GM23248 (cell line): ENCODE data around the gene EXOC1L. TPM values are rescaled to one million over a fixed set of nuclear protein-coding genes. Genes with fewer than 3 reads are reported as not detected.

ENCODE experiments used
- DNase-seq: peaks from one replicate; pipeline ENCODE4 v3.0.0-alpha.2; 2015
- H2AFZ ChIP-seq: fragments of 200-600 bp; sonication (generic); 2 replicates; pipeline ENCODE4 v1.6.1; 2016; ENCODE audit warnings: antibody characterized with exemption
- H3F3A ChIP-seq: fragments of 200-600 bp; sonication (generic); 2 replicates; pipeline ENCODE4 v1.6.1; 2016; ENCODE audit warnings: mild to moderate bottlenecking, antibody characterized with exemption, mixed run types; ENCODE audit not compliant: insufficient read depth
- H3K27ac ChIP-seq: fragments of 200-600 bp; sonication (generic); 2 replicates; pipeline ENCODE4 v1.5.1; 2016; ENCODE audit warnings: mild to moderate bottlenecking
- H3K27me3 ChIP-seq: fragments of 200-600 bp; sonication (generic); replicated peaks from 2 replicates; pipeline ENCODE4 v1.6.1; 2016; ENCODE audit warnings: mild to moderate bottlenecking; ENCODE audit not compliant: insufficient read depth
- H3K36me3 ChIP-seq: fragments of 200-600 bp; sonication (generic); 2 replicates; pipeline ENCODE4 v1.6.1; 2016; ENCODE audit warnings: low read depth, mild to moderate bottlenecking
- H3K4me1 ChIP-seq: fragments of 200-600 bp; sonication (generic); 2 replicates; pipeline ENCODE4 v1.6.1; 2016; ENCODE audit warnings: mild to moderate bottlenecking; ENCODE audit not compliant: insufficient read depth
- H3K4me2 ChIP-seq: fragments of 200-600 bp; sonication (generic); one replicate; pipeline ENCODE4 v1.6.1; 2016; ENCODE audit warnings: mild to moderate bottlenecking; ENCODE audit not compliant: unreplicated experiment
- H3K4me3 ChIP-seq: fragments of 200-600 bp; sonication (generic); 2 replicates; pipeline ENCODE4 v1.5.1; 2016; ENCODE audit warnings: mild to moderate bottlenecking
- H3K79me2 ChIP-seq: fragments of 200-600 bp; sonication (generic); 2 replicates; pipeline ENCODE4 v1.6.1; 2016; ENCODE audit warnings: mild to moderate bottlenecking; ENCODE audit not compliant: insufficient read depth
- H3K9ac ChIP-seq: fragments of 200-600 bp; sonication (generic); 2 replicates; pipeline ENCODE4 v1.6.1; 2016; ENCODE audit warnings: mild to moderate bottlenecking
- H3K9me2 ChIP-seq: fragments of 200-600 bp; sonication (generic); 2 replicates; pipeline ENCODE4 v1.6.1; 2016; ENCODE audit warnings: mixed run types, mild to moderate bottlenecking, moderate library complexity; ENCODE audit not compliant: insufficient read depth
- H3K9me3 ChIP-seq: fragments of 200-600 bp; sonication (generic); one replicate; pipeline ENCODE4 v1.6.1; 2017; ENCODE audit warnings: low read depth
- H4K20me1 ChIP-seq: fragments of 200-600 bp; sonication (generic); 2 replicates; pipeline ENCODE4 v1.6.0; 2016; ENCODE audit not compliant: insufficient read depth
- EZH2 ChIP-seq: fragments of 200-600 bp; sonication (generic); IDR thresholded peaks from 2 replicates; pipeline ENCODE4 v1.6.1; 2018; ENCODE audit warnings: antibody characterized with exemption, mild to moderate bottlenecking; ENCODE audit not compliant: insufficient read depth, poor library complexity, severe bottlenecking
- EZH2phosphoT487 ChIP-seq: fragments of 200-600 bp; sonication (generic); IDR thresholded peaks from 2 replicates; pipeline ENCODE4 v1.6.1; 2018; ENCODE audit warnings: antibody characterized with exemption, moderate library complexity, mild to moderate bottlenecking, low read depth; ENCODE audit not compliant: insufficient read depth
- WGBS, 2 experiments: methylation state at CpG; one replicate each; pipeline ENCODE4 v1.1.6; 2015 to 2017; ENCODE audit warnings: low lambda C conversion rate in 2 of 2, low coverage in 1 of 2; ENCODE audit errors: missing lambda C conversion rate in 2 of 2; 5-methylcytosine and 5-hydroxymethylcytosine counted together
- in situ Hi-C: fragments of 300-500 bp; cut with MboI; formaldehyde crosslinking; loops from 2 replicates; pipeline ENCODE4 v1.15.0; 2020
- polyA plus RNA-seq: library from polyadenylated mRNA; unstranded; fragments of >200 nt; fragmentation: Nextera tagmentation; extraction: Ambion mirVana; gene quantifications from 2 replicates; pipeline ENCODE4 v1.2.1, GENCODE V29; 2016
- total RNA-seq: library from RNA; depleted of rRNA; stranded (reverse); fragments of >200 nt; shearing (Covaris generic); gene quantifications from 2 replicates; pipeline ENCODE4 v1.2.3, GENCODE V29; 2014

EXOC1L gene
- total and polyA plus RNA-seq, 2 experiments from 2014 or later, result not detected

GRCh38 chr4:55783584-55783983, 36.0 kb upstream of the EXOC1L start:
- Histone ChIP-seq H3K4me3 (no peak overlapping the region), H3K9me2 (no peaks in the 10 kb centered on the region), H4K20me1 (no peaks in the 10 kb centered on the region), H2AFZ (no peak overlapping the region), H3F3A (no peaks in the 10 kb centered on the region), H3K79me2 (no peaks in the 10 kb centered on the region), H3K36me3 (no peaks in the 10 kb centered on the region), H3K4me2 (no peak overlapping the region), H3K9me3 (no peaks in the 10 kb centered on the region), H3K9ac (no peak overlapping the region), H3K4me1 (no peaks in the 10 kb centered on the region), H3K27ac (no peak overlapping the region), H3K27me3 (0 out of 2 replicates have a peak, but pooled peaks cover 10% of the 10 kb centered on the region)
- in situ Hi-C loops, result no loop called here
- 2 to 3% methylated on average over 1 of the region's 1 CpG for WGBS, 2 experiments
- DNase-seq, result no peak
- TF ChIP-seq EZH2 (no peak), EZH2phosphoT487 (no peak)

- TF ChIP-seq EZH2phosphoT487, result no peak
- Histone ChIP-seq H3K4me1 (no peaks in the 10 kb centered on the region), H3K27me3 (0 out of 2 replicates have a peak, but pooled peaks cover 7% of the 10 kb centered on the region), H3K9ac (no peak overlapping the region), H3F3A (no peaks in the 10 kb centered on the region), H3K27ac (no peak overlapping the region), H3K4me2 (no peak overlapping the region), H3K9me3 (no peaks in the 10 kb centered on the region), H3K9me2 (no peaks in the 10 kb centered on the region), H2AFZ (no peak overlapping the region), H3K36me3 (no peaks in the 10 kb centered on the region), H4K20me1 (no peaks in the 10 kb centered on the region), H3K4me3 (no peak overlapping the region), H3K79me2 (no peaks in the 10 kb centered on the region)
- DNase-seq, result no peak
- in situ Hi-C loops, result no loop called here
- WGBS, 2 experiments, result 26 to 27% methylated on average over 4 of the region's 4 CpGs
Measured at GRCh38 chr4:55784747-55785146, 34.8 kb upstream of the EXOC1L start.

- Histone ChIP-seq H3K4me3 (no peak overlapping the region), H3K27ac (no peak overlapping the region), H3K36me3 (no peaks in the 10 kb centered on the region), H3F3A (no peaks in the 10 kb centered on the region), H3K27me3 (peaks cover 18% of the 10 kb centered on the region), H3K9me2 (no peaks in the 10 kb centered on the region), H3K9me3 (no peaks in the 10 kb centered on the region), H4K20me1 (no peaks in the 10 kb centered on the region), H2AFZ (no peak overlapping the region), H3K9ac (no peak overlapping the region), H3K4me2 (no peak overlapping the region), H3K4me1 (no peaks in the 10 kb centered on the region), H3K79me2 (no peaks in the 10 kb centered on the region)
- WGBS, 2 experiments, result 61 to 69% methylated on average over 2 of the region's 2 CpGs
- peak; percentile 2 for DNase-seq
- in situ Hi-C loops, result no loop called here
- TF ChIP-seq EZH2phosphoT487 (no peak), EZH2 (no peak)
Measured at GRCh38 chr4:55791666-55792065, 27.9 kb upstream of the EXOC1L start.

GRCh38 chr4:55793479-55793878, 26.1 kb upstream of the EXOC1L start:
- TF ChIP-seq EZH2 (no peak), EZH2phosphoT487 (no peak)
- Histone ChIP-seq H3K27ac (no peak overlapping the region), H3K79me2 (no peaks in the 10 kb centered on the region), H2AFZ (peak overlapping the region; percentile 61; the same call in 1 of the 2 replicates), H3K9ac (no peak overlapping the region), H3K4me2 (peak overlapping the region; percentile 29), H3K9me3 (no peaks in the 10 kb centered on the region), H3K4me1 (no peaks in the 10 kb centered on the region), H3K27me3 (peaks cover 18% of the 10 kb centered on the region), H3F3A (no peaks in the 10 kb centered on the region), H3K9me2 (no peaks in the 10 kb centered on the region), H4K20me1 (no peaks in the 10 kb centered on the region), H3K36me3 (no peaks in the 10 kb centered on the region), H3K4me3 (peak overlapping the region; percentile 37; the same call in 1 of the 2 replicates)
- DNase-seq, result peak; percentile 16
- in situ Hi-C loops, result no loop called here
- 2 to 4% methylated on average over 16 to 30 of the region's 33 CpGs for WGBS, 2 experiments

- H3K9me3 ChIP-seq, result no peaks in the 10 kb centered on the region
- peaks cover 18% of the 10 kb centered on the region for H3K27me3 ChIP-seq
- no peak overlapping the region for H3K27ac ChIP-seq
- no peaks in the 10 kb centered on the region for H3K36me3 ChIP-seq
- WGBS, 2 experiments, result 20 to 21% methylated on average over 23 of the region's 23 CpGs
- TF ChIP-seq EZH2phosphoT487 (no peak), EZH2 (no peak)
- peak overlapping the region; percentile 29 for H3K4me2 ChIP-seq
- no peaks in the 10 kb centered on the region for H3F3A ChIP-seq
- no peaks in the 10 kb centered on the region for H3K79me2 ChIP-seq
- no peaks in the 10 kb centered on the region for H4K20me1 ChIP-seq
- no peak overlapping the region for H3K9ac ChIP-seq
- no peak overlapping the region for H3K4me3 ChIP-seq
- in situ Hi-C loops, result no loop called here
- peak overlapping the region; percentile 53 for H2AFZ ChIP-seq
- no peaks in the 10 kb centered on the region for H3K9me2 ChIP-seq
- no peak for DNase-seq
- no peaks in the 10 kb centered on the region for H3K4me1 ChIP-seq
Measured at GRCh38 chr4:55794053-55794452, 25.5 kb upstream of the EXOC1L start.
